HCT116 (cell line): ENCODE measurements around the gene NECAB2. TPM values are rescaled to one million over a fixed set of nuclear protein-coding genes. Genes with fewer than 3 reads are reported as not detected.
A peak's percentile ranks its signal among the peaks of the same experiment; 100 is the strongest.

Experiments
- ATAC-seq: fragments of 200-7000 bp; cut with Tn5 transposase; 2 replicates; pipeline ENCODE4 v1.9.1; 2020; ENCODE audit warnings: mild to moderate bottlenecking, moderate library complexity
- Bru-seq: library from RNA; stranded (reverse); fragments of 400-500 nt; gene quantifications from one replicate; lab custom pipeline; 2021; lab: Mats Ljungman, UMichigan
- BruChase-seq, 2 experiments: library from RNA; stranded (reverse); fragments of 400-500 nt; gene quantifications; one replicate each; lab custom pipeline; 2021; lab: Mats Ljungman, UMichigan
- BruUV-seq: library from RNA; stranded (reverse); fragments of 400-500 nt; replicated peaks from 2 replicates; lab custom pipeline; 2021; lab: Mats Ljungman, UMichigan
- CTCF ChIA-PET: fragments of 300-600 bp; sonication (Branson Sonifier 250); formaldehyde crosslinking; loops from one replicate; lab custom pipeline; 2021; ENCODE audit warnings: antibody characterized with exemption; lab: Charles Lee
- POLR2A ChIA-PET: fragments of 300-600, 350-600 bp; sonication (Branson Sonifier 250); formaldehyde crosslinking; loops from one replicate; lab custom pipeline; 2021; ENCODE audit warnings: antibody characterized with exemption; lab: Charles Lee
- RAD21 ChIA-PET, 2 experiments: fragments of 300-600 bp; sonication (Branson Sonifier 250); formaldehyde crosslinking; loops; one replicate each; lab custom pipeline; 2023; ENCODE audit warnings: low total read pairs in 2 of 2; ENCODE audit not compliant: uncharacterized antibody in 2 of 2, unreplicated experiment in 2 of 2, low non-redundant PET in 1 of 2; lab: Charles Lee
- DNase-seq: peaks from one replicate; pipeline ENCODE4 v3.0.0-alpha.2; 2010; ENCODE audit warnings: low read depth, low spot score
- H2AFZ ChIP-seq: fragments of 200-600 bp; shearing (Covaris generic), sonication (generic); 2 replicates; pipeline ENCODE4 v1.6.1; 2017; ENCODE audit warnings: low read depth, mixed run types, mixed read lengths, antibody characterized with exemption, low read length; ENCODE audit not compliant: poor library complexity, severe bottlenecking
- H3K27ac ChIP-seq: 2 replicates; pipeline ENCODE4 v1.5.1; 2012; ENCODE audit warnings: low read depth, low read length
- H3K27me3 ChIP-seq: fragments of 200-600 bp; sonication (generic); 2 replicates; pipeline ENCODE4 v1.6.1; 2016; ENCODE audit warnings: mixed run types, low read length, mixed read lengths; ENCODE audit not compliant: insufficient read depth
- H3K36me3 ChIP-seq, 2 experiments: fragments of 200-500 bp in 1 of 2; fragments of 200-600 bp in 1 of 2; sonication (Bioruptor generic) in 1 of 2; sonication (generic) in 1 of 2; 2 replicates each; pipeline versions ENCODE4 v1.5.1 to v1.6.1; 2014 to 2016; ENCODE audit warnings: low read length in 2 of 2, inconsistent platforms in 1 of 2, mixed read lengths in 1 of 2, mixed run types in 1 of 2; ENCODE audit not compliant: insufficient read depth in 2 of 2, control insufficient read depth in 1 of 2
- H3K4me1 ChIP-seq, 2 experiments: fragments of 200-600 bp in 1 of 2; sonication (generic) in 1 of 2; 2 replicates each; pipeline versions ENCODE4 v1.5.1 to v1.6.1; 2012 to 2017; ENCODE audit warnings: low read length in 2 of 2, inconsistent platforms in 1 of 2, mild to moderate bottlenecking in 1 of 2, mixed read lengths in 1 of 2, mixed run types in 1 of 2, moderate library complexity in 1 of 2; ENCODE audit not compliant: insufficient read depth in 2 of 2, control insufficient read depth in 1 of 2
- H3K4me2 ChIP-seq: fragments of 200-600 bp; sonication (generic); 2 replicates; pipeline ENCODE4 v1.6.1; 2017; ENCODE audit warnings: mixed run types, low read length, mixed read lengths
- H3K4me3 ChIP-seq, 2 experiments: fragments of 200-600 bp in 1 of 2; sonication (generic) in 1 of 2; replicated peaks in 1 of 2; 2 replicates each; pipeline ENCODE4 v1.5.1; 2011 to 2016; ENCODE audit warnings: low read length in 2 of 2, control low read depth in 1 of 2, low read depth in 1 of 2, mild to moderate bottlenecking in 1 of 2, mixed read lengths in 1 of 2, mixed run types in 1 of 2
- H3K79me2 ChIP-seq: fragments of 200-600 bp; sonication (generic); 2 replicates; pipeline ENCODE4 v1.6.1; 2017; ENCODE audit warnings: mild to moderate bottlenecking, mixed run types, low read length, moderate library complexity, mixed read lengths; ENCODE audit not compliant: insufficient read depth
- H3K9ac ChIP-seq: fragments of 200-600 bp; sonication (generic); 2 replicates; pipeline ENCODE4 v1.6.1; 2016; ENCODE audit warnings: low read length, mixed read lengths
- H3K9me2 ChIP-seq: fragments of 200-600 bp; sonication (generic), shearing (Covaris generic); 2 replicates; pipeline ENCODE4 v1.6.1; 2017; ENCODE audit warnings: mixed run types, mild to moderate bottlenecking, moderate library complexity; ENCODE audit not compliant: insufficient read depth
- H3K9me3 ChIP-seq, 2 experiments: fragments of 200-500 bp in 1 of 2; fragments of 200-600 bp in 1 of 2; sonication (Bioruptor generic) in 1 of 2; sonication (generic) in 1 of 2; 2 replicates each; pipeline ENCODE4 v1.6.1; 2014 to 2017; ENCODE audit warnings: low read length in 2 of 2, mixed read lengths in 2 of 2, inconsistent platforms in 1 of 2, low read depth in 1 of 2, mild to moderate bottlenecking in 1 of 2, mixed run types in 1 of 2, moderate library complexity in 1 of 2; ENCODE audit not compliant: control insufficient read depth in 1 of 2, insufficient read depth in 1 of 2
- H4K20me1 ChIP-seq: fragments of 200-600 bp; sonication (generic), shearing (Covaris generic); 2 replicates; pipeline ENCODE4 v1.6.1; 2017; ENCODE audit warnings: mixed run types, mild to moderate bottlenecking, moderate library complexity; ENCODE audit not compliant: insufficient read depth
- CBX3 ChIP-seq: IDR thresholded peaks from 2 replicates; pipeline ENCODE4 v1.6.1; 2012; ENCODE audit warnings: low read depth
- CEBPB ChIP-seq: IDR thresholded peaks from 2 replicates; pipeline ENCODE4 v1.6.1; 2012; ENCODE audit warnings: low read depth
- EGR1 ChIP-seq: IDR thresholded peaks from 2 replicates; pipeline ENCODE4 v1.6.1; 2012; ENCODE audit warnings: low read depth
- EZH2 ChIP-seq: fragments of 200-600 bp; sonication (generic); IDR thresholded peaks from 2 replicates; pipeline ENCODE4 v1.6.1; 2017; ENCODE audit warnings: antibody characterized with exemption, mixed run types
- FOSL1 ChIP-seq: IDR thresholded peaks from 2 replicates; pipeline ENCODE4 v1.6.1; 2012; ENCODE audit warnings: low read depth
- POLR2A ChIP-seq: IDR thresholded peaks from 2 replicates; pipeline ENCODE4 v1.7.0; 2011; ENCODE audit warnings: borderline replicate concordance; ENCODE audit not compliant: insufficient read depth, insufficient read length; ENCODE audit errors: extremely low read depth
- POLR2AphosphoS5 ChIP-seq: IDR thresholded peaks from 2 replicates; pipeline ENCODE4 v1.6.1; 2011; ENCODE audit warnings: mild to moderate bottlenecking, low read depth, low read length, moderate library complexity
- RAD21 ChIP-seq: IDR thresholded peaks from 2 replicates; pipeline ENCODE4 v1.6.1; 2012; ENCODE audit warnings: low read depth, mild to moderate bottlenecking
- SIN3A ChIP-seq: IDR thresholded peaks from 2 replicates; pipeline ENCODE4 v1.6.1; 2012; ENCODE audit warnings: low read depth
- SP1 ChIP-seq: IDR thresholded peaks from 2 replicates; pipeline ENCODE4 v1.6.1; 2012; ENCODE audit warnings: low read depth
- ZFX ChIP-seq: fragments of 450-650 bp; IDR thresholded peaks from 2 replicates; pipeline ENCODE4 v1.6.1; 2017
- intact Hi-C: fragments of 100-400 bp; cut with micrococcal nuclease; formaldehyde crosslinking; loops from 2 replicates; pipeline ENCODE4 v1.10.0; 2022
- long read RNA-seq: library from polyadenylated mRNA; unstranded; transcript quantifications from one replicate; pipeline ENCODE4 v2.0.0, GENCODE V29; 2021; ENCODE audit not compliant: unreplicated experiment
- polyA plus RNA-seq: library from polyadenylated mRNA; unstranded; fragments of >200 nt; gene quantifications from 2 replicates; pipeline ENCODE4 v1.2.1, GENCODE V29; 2012; ENCODE audit warnings: missing spikeins
- total RNA-seq: library from RNA; stranded (reverse); gene quantifications from one replicate; pipeline ENCODE4 v1.2.1, GENCODE V29; 2021; ENCODE audit not compliant: unreplicated experiment
- TF ChIP-seq, protein P1 (sequence below), 3 experiments: fragments of 200-600 bp in 1 of 3; sonication (generic) in 1 of 3; IDR thresholded peaks in 2 of 3; conservative IDR thresholded peaks in 1 of 3; 2 replicates each; pipeline ENCODE4 v1.5.1; 2012 to 2017; ENCODE audit warnings: low read depth in 2 of 3, low read length in 2 of 3, antibody characterized with exemption in 1 of 3, borderline replicate concordance in 1 of 3, control low read depth in 1 of 3, mild to moderate bottlenecking in 1 of 3, mixed read lengths in 1 of 3, mixed run types in 1 of 3, moderate library complexity in 1 of 3; ENCODE audit not compliant: insufficient read depth in 1 of 3
- TF ChIP-seq, protein P2 (sequence below): IDR thresholded peaks from 2 replicates; pipeline ENCODE4 v1.6.1; 2012

The NECAB2 gene
- total RNA-seq (0.61 TPM), Bru-seq, nascent RNA (percentile 19 among the genes with signal in this experiment), BruChase-seq, experiment 1, labeled RNA remaining after a 6-hour chase (percentile 30 among the genes with signal in this experiment), BruChase-seq, experiment 2, labeled RNA remaining after a 2-hour chase (percentile 13 among the genes with signal in this experiment)
- polyA plus RNA-seq: 0.80 and 1.0 TPM in 2 replicates
- long read RNA-seq, partial matches to known transcripts: 0 of 1 reads
- long read RNA-seq, other reads (novel, unspliced or antisense): 1 of 1 reads

DNA sequence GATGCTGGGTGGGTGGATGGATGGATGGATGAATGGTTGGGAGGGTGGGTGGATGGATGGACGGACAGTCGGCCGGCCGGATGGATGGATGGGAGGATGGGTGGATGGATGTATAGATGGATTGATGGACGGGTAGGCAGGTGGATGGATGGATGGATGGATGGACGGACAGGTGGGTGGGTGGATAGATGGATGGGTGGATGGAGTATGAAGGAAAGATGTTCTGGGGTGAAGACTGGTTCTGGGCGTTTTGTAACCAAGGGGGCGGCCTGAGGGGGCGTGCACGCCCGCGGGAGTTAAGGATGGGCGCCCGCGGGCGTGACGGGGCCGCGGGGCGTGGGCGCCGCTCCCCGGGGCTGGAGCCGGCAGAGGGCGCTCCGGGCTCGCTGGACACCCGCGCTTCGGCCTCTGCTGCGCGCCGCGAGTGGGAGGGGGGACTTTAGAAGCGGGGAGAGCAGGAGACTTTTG is at the start of gene NECAB2:
Gene NECAB2, plus strand, starts transcription at position 407 of the 468 bp plus-strand sequence. CDS start 405 bp downstream, outside the sequence.
- POLR2A ChIA-PET: no interaction called here
- Histone ChIP-seq H3K9ac (no peak within 1 kb of the TSS), H3K4me3 (no peak within 1 kb of the TSS), H3K9me3 (no peaks in the 10 kb centered on the region), H3K27me3 (no peaks in the 10 kb centered on the region), H3K36me3 (0 out of 4 replicates have a peak, but pooled peaks cover 2 to 8% of the 10 kb centered on the region in 2 experiments), H3K4me2 (peak within 1 kb of the TSS; percentile 52), H3K79me2 (no peaks in the 10 kb centered on the region), H2AFZ (no peak within 1 kb of the TSS), H3K27ac (no peak within 1 kb of the TSS), H3K4me1 (no peaks in the 10 kb centered on the region), H4K20me1 (no peaks in the 10 kb centered on the region), H3K9me2 (no peaks in the 10 kb centered on the region)
- DNase-seq (no peak), ATAC-seq (peak; percentile 86)
- TF ChIP-seq SIN3A (no peak), EGR1 (peak; percentile 68; the same call in 1 of the 2 replicates), CEBPB (no peak), POLR2A (no peak), POLR2AphosphoS5 (peak; percentile 30; the same call in 1 of the 2 replicates), FOSL1 (no peak), ZFX (no peak; the same call in 1 of the 2 replicates), EZH2 (no peak), SP1 (no peak), CBX3 (no peak), RAD21 (peak; percentile 83)
- TF ChIP-seq, protein P1, sequence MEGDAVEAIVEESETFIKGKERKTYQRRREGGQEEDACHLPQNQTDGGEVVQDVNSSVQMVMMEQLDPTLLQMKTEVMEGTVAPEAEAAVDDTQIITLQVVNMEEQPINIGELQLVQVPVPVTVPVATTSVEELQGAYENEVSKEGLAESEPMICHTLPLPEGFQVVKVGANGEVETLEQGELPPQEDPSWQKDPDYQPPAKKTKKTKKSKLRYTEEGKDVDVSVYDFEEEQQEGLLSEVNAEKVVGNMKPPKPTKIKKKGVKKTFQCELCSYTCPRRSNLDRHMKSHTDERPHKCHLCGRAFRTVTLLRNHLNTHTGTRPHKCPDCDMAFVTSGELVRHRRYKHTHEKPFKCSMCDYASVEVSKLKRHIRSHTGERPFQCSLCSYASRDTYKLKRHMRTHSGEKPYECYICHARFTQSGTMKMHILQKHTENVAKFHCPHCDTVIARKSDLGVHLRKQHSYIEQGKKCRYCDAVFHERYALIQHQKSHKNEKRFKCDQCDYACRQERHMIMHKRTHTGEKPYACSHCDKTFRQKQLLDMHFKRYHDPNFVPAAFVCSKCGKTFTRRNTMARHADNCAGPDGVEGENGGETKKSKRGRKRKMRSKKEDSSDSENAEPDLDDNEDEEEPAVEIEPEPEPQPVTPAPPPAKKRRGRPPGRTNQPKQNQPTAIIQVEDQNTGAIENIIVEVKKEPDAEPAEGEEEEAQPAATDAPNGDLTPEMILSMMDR (IDR thresholded peaks at IDR 0.05 in 2 of 3, conservative IDR thresholded peaks at IDR 0.05 in 1 of 3; ENCODE audit: borderline replicate concordance in 1 of 3, insufficient read depth in 1 of 3, low read depth in 2 of 3, low read length in 2 of 3): peak; percentile 55 to 79 (median 69); a peak in 5 of 6 replicates
- TF ChIP-seq, protein P2, sequence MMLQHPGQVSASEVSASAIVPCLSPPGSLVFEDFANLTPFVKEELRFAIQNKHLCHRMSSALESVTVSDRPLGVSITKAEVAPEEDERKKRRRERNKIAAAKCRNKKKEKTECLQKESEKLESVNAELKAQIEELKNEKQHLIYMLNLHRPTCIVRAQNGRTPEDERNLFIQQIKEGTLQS: no peak
- BruUV-seq: no TSS peak
- intact Hi-C loops: loop anchor here (1.0 kb wide), 3 partner anchors 80 to 516 kb away; no protein-coding TSS in a partner anchor
- CTCF ChIA-PET: no interaction called here
- RAD21 ChIA-PET: no interaction called here
